LNCAP (cell line): Measurements from ENCODE around the gene SLC15A4.

Source experiments
- CTCF ChIP-seq: fragments of 450-650 bp; IDR thresholded peaks from 2 replicates; pipeline ENCODE4 v1.5.1; 2017; ENCODE audit warnings: mild to moderate bottlenecking

SLC15A4 gene

GRCh38 chr12:128754275-128754674 is 69.5 kb downstream of the SLC15A4 start:
- no peak for TF ChIP-seq CTCF

- TF ChIP-seq CTCF: no peak
These were observed 70.3 kb downstream of the SLC15A4 start for GRCh38 chr12:128753438-128753837.

GRCh38 chr12:128752386-128752785 is 71.4 kb downstream of the SLC15A4 start:
- no peak for TF ChIP-seq CTCF

GRCh38 chr12:128747441-128747840 is 76.3 kb downstream of the SLC15A4 start:
- no peak for TF ChIP-seq CTCF

- no peak for TF ChIP-seq CTCF
These were observed 77.7 kb downstream of the SLC15A4 start for GRCh38 chr12:128745772-128746689.

GRCh38 chr12:128743916-128744315 is 79.8 kb downstream of the SLC15A4 start:
- TF ChIP-seq CTCF: no peak
